Central memory CD8-positive, alpha-beta T cell (primary cell): ENCODE measurements around the gene E2F2.
A peak's percentile ranks its signal among the peaks of the same experiment; 100 is the strongest.

Experiments used
- ATAC-seq: fragments of 150-1000 bp; cut with Tn5 transposase; replicated peaks from 2 replicates; pipeline ENCODE4 v1.10.0; 2022; ENCODE audit warnings: mild to moderate bottlenecking, moderate FRiP score, moderate number of reproducible peaks; ENCODE audit not compliant: poor library complexity, severe bottlenecking; ENCODE audit errors: extremely low read depth
- DNase-seq, 2 donors: peaks; one replicate each; pipeline ENCODE4 v3.0.0; 2021; ENCODE audit warnings: low spot score in 2 of 2
- H3K27ac Mint-ChIP-seq: one replicate; pipeline ENCODE4 v1.8.0; 2022; ENCODE audit warnings: low read depth, mild to moderate bottlenecking, moderate library complexity, mixed read lengths
- H3K27me3 Mint-ChIP-seq: one replicate; pipeline ENCODE4 v1.8.0; 2022; ENCODE audit warnings: mixed read lengths
- H3K36me3 Mint-ChIP-seq: one replicate; pipeline ENCODE4 v1.8.0; 2022; ENCODE audit warnings: mild to moderate bottlenecking, moderate library complexity, mixed read lengths; ENCODE audit not compliant: insufficient read depth
- H3K4me1 Mint-ChIP-seq: one replicate; pipeline ENCODE4 v1.8.0; 2022; ENCODE audit warnings: mixed read lengths
- H3K4me3 Mint-ChIP-seq: one replicate; pipeline ENCODE4 v1.8.0; 2022; ENCODE audit warnings: mild to moderate bottlenecking, moderate library complexity, mixed read lengths
- H3K9me3 Mint-ChIP-seq: one replicate; pipeline ENCODE4 v1.8.0; 2022; ENCODE audit warnings: mixed read lengths

Gene E2F2

GRCh38 chr1:23530747-23531561 is at the start of gene E2F2:
E2F2 (minus strand) TSS chr1:23531233; CDS start chr1:23530793, 440 bp downstream.
- peak within 1 kb of the TSS; percentile 88 for H3K4me3 Mint-ChIP-seq
- H3K27me3 Mint-ChIP-seq: no peaks in the 10 kb centered on the region
- H3K27ac Mint-ChIP-seq: peak within 1 kb of the TSS; percentile 88
- no peaks in the 10 kb centered on the region for H3K9me3 Mint-ChIP-seq
- peak; percentile 57 to 66 for DNase-seq
- H3K4me1 Mint-ChIP-seq: peaks cover 65% of the 10 kb centered on the region
- peak; percentile 75 for ATAC-seq
- H3K36me3 Mint-ChIP-seq: peaks cover 7% of the 10 kb centered on the region

GRCh38 chr1:23578997-23579363 is 47.9 kb upstream of the E2F2 start:
- DNase-seq (no peak), ATAC-seq (no peak)
- H3K4me1 Mint-ChIP-seq: peaks cover 6% of the 10 kb centered on the region
- H3K36me3 Mint-ChIP-seq: no peaks in the 10 kb centered on the region
- no peaks in the 10 kb centered on the region for H3K9me3 Mint-ChIP-seq
- H3K27me3 Mint-ChIP-seq: no peaks in the 10 kb centered on the region
- no peak overlapping the region for H3K4me3 Mint-ChIP-seq
- H3K27ac Mint-ChIP-seq: no peak overlapping the region

- ATAC-seq (no peak), DNase-seq (no peak)
- Mint-ChIP-seq H3K4me3 (no peak overlapping the region), H3K4me1 (peaks cover 6% of the 10 kb centered on the region), H3K36me3 (no peaks in the 10 kb centered on the region), H3K9me3 (no peaks in the 10 kb centered on the region), H3K27ac (no peak overlapping the region), H3K27me3 (no peaks in the 10 kb centered on the region)
Measured at GRCh38 chr1:23578311-23578996, 47.4 kb upstream of the E2F2 start.

GRCh38 chr1:23577056-23578004 is 46.3 kb upstream of the E2F2 start:
- Mint-ChIP-seq H3K36me3 (no peaks in the 10 kb centered on the region), H3K27me3 (no peaks in the 10 kb centered on the region), H3K4me3 (no peak overlapping the region), H3K9me3 (no peaks in the 10 kb centered on the region), H3K4me1 (peaks cover 6% of the 10 kb centered on the region), H3K27ac (no peak overlapping the region)
- ATAC-seq: peak; percentile 49
- DNase-seq: no peak

- H3K36me3 Mint-ChIP-seq: no peaks in the 10 kb centered on the region
- DNase-seq (no peak), ATAC-seq (no peak)
- H3K27me3 Mint-ChIP-seq: no peaks in the 10 kb centered on the region
- peaks cover 6% of the 10 kb centered on the region for H3K4me1 Mint-ChIP-seq
- H3K27ac Mint-ChIP-seq: no peak overlapping the region
- H3K9me3 Mint-ChIP-seq: no peaks in the 10 kb centered on the region
- no peak overlapping the region for H3K4me3 Mint-ChIP-seq
Measured at GRCh38 chr1:23576338-23577055, 45.5 kb upstream of the E2F2 start.

- Mint-ChIP-seq H3K36me3 (no peaks in the 10 kb centered on the region), H3K4me3 (no peak overlapping the region), H3K27ac (no peak overlapping the region), H3K27me3 (peaks cover 9% of the 10 kb centered on the region), H3K9me3 (no peaks in the 10 kb centered on the region), H3K4me1 (peaks cover 6% of the 10 kb centered on the region)
- DNase-seq (no peak), ATAC-seq (no peak)
Measured at GRCh38 chr1:23575226-23575810, 44.3 kb upstream of the E2F2 start.

- Mint-ChIP-seq H3K9me3 (no peaks in the 10 kb centered on the region), H3K4me1 (peaks cover 6% of the 10 kb centered on the region), H3K27ac (no peak overlapping the region), H3K4me3 (no peak overlapping the region), H3K36me3 (peaks cover 1% of the 10 kb centered on the region), H3K27me3 (peaks cover 19% of the 10 kb centered on the region)
- no peak for ATAC-seq
- no peak for DNase-seq
Measured at GRCh38 chr1:23574265-23574754, 43.3 kb upstream of the E2F2 start.

GRCh38 chr1:23573574-23574182 is 42.6 kb upstream of the E2F2 start:
- Mint-ChIP-seq H3K27ac (no peak overlapping the region), H3K4me3 (no peak overlapping the region), H3K9me3 (no peaks in the 10 kb centered on the region), H3K27me3 (peaks cover 25% of the 10 kb centered on the region), H3K4me1 (peaks cover 8% of the 10 kb centered on the region), H3K36me3 (peaks cover 2% of the 10 kb centered on the region)
- no peak for DNase-seq
- no peak for ATAC-seq

- H3K9me3 Mint-ChIP-seq: no peaks in the 10 kb centered on the region
- H3K27me3 Mint-ChIP-seq: peaks cover 46% of the 10 kb centered on the region
- DNase-seq: no peak
- no peak for ATAC-seq
- peaks cover 8% of the 10 kb centered on the region for H3K4me1 Mint-ChIP-seq
- peaks cover 8% of the 10 kb centered on the region for H3K36me3 Mint-ChIP-seq
- no peak overlapping the region for H3K4me3 Mint-ChIP-seq
- no peak overlapping the region for H3K27ac Mint-ChIP-seq
Measured at GRCh38 chr1:23571465-23571864, 40.4 kb upstream of the E2F2 start.

GRCh38 chr1:23570001-23570691 is 39.1 kb upstream of the E2F2 start:
- DNase-seq (no peak), ATAC-seq (no peak)
- peaks cover 8% of the 10 kb centered on the region for H3K4me1 Mint-ChIP-seq
- peaks cover 55% of the 10 kb centered on the region for H3K27me3 Mint-ChIP-seq
- no peak overlapping the region for H3K4me3 Mint-ChIP-seq
- H3K36me3 Mint-ChIP-seq: peaks cover 8% of the 10 kb centered on the region
- no peaks in the 10 kb centered on the region for H3K9me3 Mint-ChIP-seq
- no peak overlapping the region for H3K27ac Mint-ChIP-seq
